Upper lobe of right lung (tissue), 1 donor: Measurements from ENCODE around the gene CLTB. TPM values are rescaled to one million over a fixed set of nuclear protein-coding genes. Genes with fewer than 3 reads are reported as not detected.

Experiments
- ATAC-seq: fragments of 200-7000 bp; cut with Tn5 transposase; one replicate; pipeline ENCODE4 v1.9.1; 2020; ENCODE audit warnings: mild to moderate bottlenecking, moderate library complexity
- DNase-seq: peaks from one replicate; pipeline ENCODE4 v3.0.0-alpha.2; 2020
- H3K27ac ChIP-seq: fragments of 200-600 bp; one replicate; pipeline ENCODE4 v1.8.0; 2022
- H3K27me3 ChIP-seq: fragments of 200-600 bp; one replicate; pipeline ENCODE4 v1.8.0; 2022; ENCODE audit warnings: mild to moderate bottlenecking
- H3K36me3 ChIP-seq: fragments of 200-600 bp; one replicate; pipeline ENCODE4 v1.8.0; 2022
- H3K4me1 ChIP-seq: fragments of 200-600 bp; one replicate; pipeline ENCODE4 v1.8.0; 2022
- H3K4me3 ChIP-seq: fragments of 200-600 bp; one replicate; pipeline ENCODE4 v1.8.0; 2022; ENCODE audit warnings: mild to moderate bottlenecking
- H3K9me3 ChIP-seq: fragments of 200-600 bp; one replicate; pipeline ENCODE4 v1.8.0; 2022
- CTCF ChIP-seq: fragments of 200-600 bp; IDR thresholded peaks from one replicate; pipeline ENCODE4 v1.8.0; 2022; ENCODE audit warnings: antibody characterized with exemption
- intact Hi-C: fragments of 100-400 bp; cut with DNase I; formaldehyde crosslinking; loops from one replicate; pipeline ENCODE4 v1.11.0; 2022
- total RNA-seq: library from RNA; stranded (reverse); fragmentation: NEBNext Ultra II Directional; extraction: Animal tissue kit (Norgen Biotek cat#: 25700); gene quantifications from one replicate; pipeline ENCODE4 v1.2.1, GENCODE V29; 2021
- donor health status: DM: no; HTN: yes; CAD: no; lungs with severe emphysema.

CLTB gene
- total RNA-seq, 1 donor from 2014 or later, result 80.9 TPM

- no peaks in the 10 kb centered on the region for H3K9me3 ChIP-seq
- ATAC-seq, result no peak
- H3K27ac ChIP-seq, result no peak overlapping the region
- H3K27me3 ChIP-seq, result no peaks in the 10 kb centered on the region
- H3K4me1 ChIP-seq, result peaks cover 8% of the 10 kb centered on the region
- no peak overlapping the region for H3K4me3 ChIP-seq
- DNase-seq, result no peak
- intact Hi-C loops, result no loop called here
- H3K36me3 ChIP-seq, result peaks cover 67% of the 10 kb centered on the region
- TF ChIP-seq CTCF, result no peak
Measured at GRCh38 chr5:176355400-176356178, 60.8 kb downstream of the CLTB start.

GRCh38 chr5:176353533-176353932, 62.8 kb downstream of the CLTB start:
- no peak for TF ChIP-seq CTCF
- intact Hi-C loops, result no loop called here
- Histone ChIP-seq H3K4me3 (no peak overlapping the region), H3K27me3 (no peaks in the 10 kb centered on the region), H3K36me3 (peaks cover 86% of the 10 kb centered on the region), H3K4me1 (no peaks in the 10 kb centered on the region), H3K9me3 (no peaks in the 10 kb centered on the region), H3K27ac (no peak overlapping the region)
- no peak for DNase-seq
- ATAC-seq, result no peak

GRCh38 chr5:176352116-176352878, 64.0 kb downstream of the CLTB start:
- Histone ChIP-seq H3K9me3 (no peaks in the 10 kb centered on the region), H3K36me3 (peaks cover 88% of the 10 kb centered on the region), H3K4me3 (no peak overlapping the region), H3K27ac (no peak overlapping the region), H3K4me1 (no peaks in the 10 kb centered on the region), H3K27me3 (no peaks in the 10 kb centered on the region)
- TF ChIP-seq CTCF, result no peak
- ATAC-seq, result no peak
- intact Hi-C loops, result no loop called here
- no peak for DNase-seq

- ATAC-seq (peak; percentile 81), DNase-seq (peak; percentile 66)
Measured at GRCh38 chr5:176350416-176350815, 65.9 kb downstream of the CLTB start.

More at GRCh38 chr5:176350416-176350815, 65.9 kb downstream of the CLTB start:
- Histone ChIP-seq H3K36me3 (peaks cover 96% of the 10 kb centered on the region), H3K4me1 (no peaks in the 10 kb centered on the region), H3K4me3 (no peak overlapping the region), H3K9me3 (no peaks in the 10 kb centered on the region), H3K27ac (no peak overlapping the region), H3K27me3 (no peaks in the 10 kb centered on the region)
- intact Hi-C loops, result no loop called here
- TF ChIP-seq CTCF, result no peak
